OCI-LY3 (cell line): ENCODE measurements around the gene AP1S3.

ENCODE experiments used
- EZH2phosphoT487 ChIP-seq: fragments of 200-600 bp; shearing (Covaris generic); IDR thresholded peaks from 2 replicates; pipeline ENCODE4 v1.6.1; 2018; ENCODE audit warnings: antibody characterized with exemption, mixed run types, low read depth
- TF ChIP-seq, protein P1 (sequence below): fragments of 200-600, 300-600 bp; sonication (generic); IDR thresholded peaks from 2 replicates; pipeline ENCODE4 v1.5.1; 2014; ENCODE audit warnings: antibody characterized with exemption, low read length, low read depth

DNA sequence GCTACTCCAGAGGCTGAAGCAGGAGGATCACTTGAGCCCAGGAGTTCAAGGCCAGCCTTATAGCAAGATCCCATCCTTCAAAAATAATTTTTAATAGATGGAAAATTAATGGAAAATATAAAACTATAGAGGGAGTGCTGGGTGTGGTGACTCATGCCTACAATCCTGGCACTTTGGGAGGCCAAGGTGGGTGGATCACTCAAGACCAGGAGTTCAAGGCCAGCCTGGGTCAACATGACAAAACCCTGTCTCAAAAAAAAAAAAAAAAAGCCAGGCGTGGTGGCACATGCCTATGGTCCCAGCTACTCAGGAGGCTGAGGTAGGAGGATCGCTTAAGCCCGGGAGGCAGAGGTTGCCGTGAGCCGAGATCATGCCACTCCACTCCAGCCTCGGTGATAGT lies 48.0 kb downstream of the AP1S3 start:
- TF ChIP-seq, protein P1, sequence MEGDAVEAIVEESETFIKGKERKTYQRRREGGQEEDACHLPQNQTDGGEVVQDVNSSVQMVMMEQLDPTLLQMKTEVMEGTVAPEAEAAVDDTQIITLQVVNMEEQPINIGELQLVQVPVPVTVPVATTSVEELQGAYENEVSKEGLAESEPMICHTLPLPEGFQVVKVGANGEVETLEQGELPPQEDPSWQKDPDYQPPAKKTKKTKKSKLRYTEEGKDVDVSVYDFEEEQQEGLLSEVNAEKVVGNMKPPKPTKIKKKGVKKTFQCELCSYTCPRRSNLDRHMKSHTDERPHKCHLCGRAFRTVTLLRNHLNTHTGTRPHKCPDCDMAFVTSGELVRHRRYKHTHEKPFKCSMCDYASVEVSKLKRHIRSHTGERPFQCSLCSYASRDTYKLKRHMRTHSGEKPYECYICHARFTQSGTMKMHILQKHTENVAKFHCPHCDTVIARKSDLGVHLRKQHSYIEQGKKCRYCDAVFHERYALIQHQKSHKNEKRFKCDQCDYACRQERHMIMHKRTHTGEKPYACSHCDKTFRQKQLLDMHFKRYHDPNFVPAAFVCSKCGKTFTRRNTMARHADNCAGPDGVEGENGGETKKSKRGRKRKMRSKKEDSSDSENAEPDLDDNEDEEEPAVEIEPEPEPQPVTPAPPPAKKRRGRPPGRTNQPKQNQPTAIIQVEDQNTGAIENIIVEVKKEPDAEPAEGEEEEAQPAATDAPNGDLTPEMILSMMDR, result no peak
- TF ChIP-seq EZH2phosphoT487, result no peak
